NCI-H187 treated with DMSO at 0.1 percent for 48 hours (cell line): ENCODE data around the gene COL9A1.

Experiments
- DNase-seq: peaks from one replicate; lab custom pipeline; 2025; lab: John Stamatoyannopoulos, UW

Gene COL9A1

GRCh38 chr6:70171236-70171635 is 131.6 kb downstream of the COL9A1 start:
- no peak for DNase-seq

GRCh38 chr6:70168681-70169377 is 134.1 kb downstream of the COL9A1 start:
- no peak for DNase-seq
